ENCODE results near the gene ARHGEF19.
"Not testable (repeated sequence)": the region's sequence is repeated elsewhere in the genome, so short reads cannot be mapped to it uniquely, and the experiment has no call there.

Gene ARHGEF19

DNA sequence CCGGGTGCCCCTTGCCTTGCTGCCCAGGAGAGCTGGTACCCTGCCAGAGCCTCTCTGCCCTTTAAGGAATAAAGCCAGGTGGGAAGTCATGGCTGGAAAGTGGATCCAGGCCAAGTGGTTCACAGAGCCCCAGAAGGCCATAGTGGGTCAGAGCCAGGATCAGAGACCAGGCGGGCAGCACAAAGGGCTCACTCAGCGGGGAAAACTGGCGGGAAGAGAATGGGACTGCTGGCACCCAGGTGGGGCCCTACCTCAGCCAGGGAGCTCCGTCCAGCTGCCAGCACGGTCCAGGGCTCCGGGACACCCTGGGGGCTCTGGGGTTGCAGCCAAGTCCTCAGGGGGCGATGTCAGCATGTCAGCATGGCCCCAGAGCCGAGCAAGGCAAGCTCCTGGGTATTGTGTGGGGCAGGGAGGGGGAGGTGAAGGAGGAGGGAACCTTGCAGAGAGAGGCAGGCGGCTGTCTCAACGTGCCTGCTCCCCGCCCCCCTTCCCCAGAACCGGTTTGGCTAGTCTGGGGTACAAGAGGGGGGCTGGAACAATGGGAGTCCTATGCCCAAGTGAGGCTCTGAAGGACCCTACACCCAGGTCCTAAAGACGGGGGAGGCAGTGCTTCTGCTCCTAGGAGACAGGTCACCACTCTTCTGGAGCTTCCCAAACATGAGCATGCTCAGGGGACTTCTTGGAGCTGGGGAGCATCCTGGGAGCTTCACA lies at the start of gene ARHGEF19:
Gene ARHGEF19 (minus strand): TSS at position 402 of the 711 bp plus-strand sequence. CDS start 3,598 bp downstream, outside the sequence.
- DNase-seq (ENCODE audit: low read depth) = no peak

DNA sequence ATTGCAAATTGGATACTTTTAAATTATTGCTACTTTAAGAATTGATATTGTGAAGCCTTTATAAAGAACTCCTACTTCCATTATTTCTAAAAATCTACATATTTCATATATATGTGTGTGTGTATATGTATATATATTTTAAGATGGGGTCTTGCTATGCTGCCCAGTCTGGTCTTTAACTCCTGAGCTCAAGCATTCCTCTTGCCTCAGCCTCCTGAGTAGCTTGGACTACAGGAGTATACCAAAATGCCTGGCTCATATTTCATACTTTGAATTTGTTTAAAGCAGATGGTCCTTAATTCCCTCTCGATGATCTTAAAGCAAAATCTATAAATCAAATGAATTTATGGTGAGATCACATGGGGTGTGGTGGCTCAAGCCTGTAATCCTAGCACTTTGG lies 49.6 kb upstream of the ARHGEF19 start:
- no peak for DNase-seq (ENCODE audit: low read depth)

DNA sequence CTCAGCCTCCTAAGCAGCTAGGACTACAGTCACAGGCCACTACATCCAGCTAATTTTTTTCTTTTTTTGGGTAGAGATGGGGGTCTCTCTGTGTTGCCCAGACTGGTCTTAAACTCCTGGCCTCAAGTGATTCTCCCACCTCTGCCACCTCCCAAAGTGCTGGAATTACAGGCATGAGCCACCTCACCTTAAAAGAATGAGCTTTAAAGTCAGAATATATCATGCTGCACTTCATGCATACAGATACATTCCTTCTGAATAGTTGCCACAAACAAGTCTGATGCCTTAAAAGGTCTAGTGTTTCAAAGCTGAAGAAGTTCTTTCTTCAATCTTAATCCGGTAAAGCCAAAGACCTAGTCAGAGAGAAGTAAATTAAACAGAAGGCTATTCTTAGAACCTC lies 48.4 kb upstream of the ARHGEF19 start:
- no peak for DNase-seq (ENCODE audit: low read depth)

DNA sequence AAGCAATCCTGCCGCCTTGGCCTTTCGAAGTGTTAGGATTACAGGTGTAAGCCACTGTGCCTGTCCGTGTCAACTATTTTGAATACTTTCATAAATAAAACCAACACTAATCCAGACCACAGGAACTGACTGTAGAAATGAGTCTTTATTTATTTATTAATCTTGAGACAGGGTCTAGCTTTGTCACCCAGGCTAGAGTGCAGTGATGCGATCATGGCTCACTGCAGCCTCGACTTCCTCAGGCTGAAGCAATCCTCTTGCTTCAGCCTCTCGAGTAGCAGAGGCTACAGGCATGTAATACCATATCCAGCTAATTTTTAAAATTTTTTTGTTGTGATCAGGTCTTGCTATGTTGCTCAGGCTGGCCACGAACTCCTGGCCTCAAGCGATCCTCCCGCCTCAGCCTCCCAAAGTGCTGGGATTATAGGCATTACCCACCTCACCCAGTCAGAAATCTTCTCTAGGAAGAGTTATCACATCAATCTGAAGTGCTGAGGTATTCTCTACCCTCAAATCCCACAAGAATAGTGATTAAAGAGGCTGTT lies 46.2 kb upstream of the ARHGEF19 start:
- no peak for DNase-seq (ENCODE audit: low read depth)

DNA sequence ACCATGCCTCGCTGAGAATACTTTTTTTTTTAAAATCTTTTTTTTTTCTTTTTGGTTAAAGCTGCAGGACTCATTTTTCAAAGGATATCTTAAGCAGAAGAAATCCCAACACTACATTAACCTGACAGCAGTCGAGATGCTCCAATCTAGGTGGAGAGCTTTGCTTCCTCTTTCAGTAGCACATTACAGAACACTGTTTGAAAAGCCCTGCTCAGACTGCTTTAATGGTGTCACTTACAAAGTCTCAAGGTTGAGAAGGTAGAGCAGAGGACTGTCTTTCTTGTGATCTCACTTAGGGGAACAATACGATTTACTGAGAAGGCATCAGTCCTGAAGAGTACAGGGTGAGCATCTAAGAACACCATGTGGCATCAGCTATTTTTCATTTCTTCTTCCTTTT lies 45.5 kb upstream of the ARHGEF19 start:
- DNase-seq (ENCODE audit: low read depth) = no peak

DNA sequence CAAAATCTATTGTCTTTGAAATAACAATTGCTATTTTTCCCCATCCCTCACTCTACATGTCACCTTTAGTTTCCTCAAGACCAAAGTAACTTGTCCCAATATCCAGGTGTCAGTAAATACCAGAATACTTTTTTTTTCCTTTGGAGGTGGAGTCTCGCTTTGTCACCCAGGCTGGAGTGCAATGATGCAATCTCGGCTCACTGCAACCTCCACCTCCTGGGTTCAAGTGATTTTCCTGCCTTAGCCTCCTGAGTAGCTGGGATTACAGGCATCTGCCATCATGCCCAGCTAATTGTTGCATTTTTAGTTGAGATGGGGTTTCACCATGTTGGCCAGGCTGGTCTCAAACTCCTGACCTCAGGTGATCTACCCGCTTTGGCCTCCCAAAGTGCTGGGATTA lies 45.1 kb upstream of the ARHGEF19 start:
- DNase-seq (ENCODE audit: low read depth) = not testable (repeated sequence)

DNA sequence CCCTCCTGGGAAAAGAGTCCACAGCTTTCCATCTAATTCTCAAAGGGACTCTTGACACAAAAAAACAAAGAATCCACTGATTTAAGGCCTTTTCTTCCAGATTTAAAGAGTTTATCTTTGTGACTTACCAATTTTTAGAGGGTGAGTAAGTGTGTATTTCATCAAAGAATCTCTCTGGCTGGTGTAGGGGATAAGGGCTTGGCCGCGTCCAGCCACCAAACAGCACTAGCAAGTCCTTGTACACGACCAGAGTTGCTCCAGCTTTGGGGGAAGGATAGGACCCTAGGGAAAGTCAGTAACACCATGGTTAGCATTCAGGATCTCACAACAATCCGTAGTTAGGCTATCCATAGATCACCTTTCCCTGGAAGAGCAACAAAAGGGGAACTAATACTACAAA lies 44.0 kb upstream of the ARHGEF19 start:
- DNase-seq (ENCODE audit: low read depth) = no peak

DNA sequence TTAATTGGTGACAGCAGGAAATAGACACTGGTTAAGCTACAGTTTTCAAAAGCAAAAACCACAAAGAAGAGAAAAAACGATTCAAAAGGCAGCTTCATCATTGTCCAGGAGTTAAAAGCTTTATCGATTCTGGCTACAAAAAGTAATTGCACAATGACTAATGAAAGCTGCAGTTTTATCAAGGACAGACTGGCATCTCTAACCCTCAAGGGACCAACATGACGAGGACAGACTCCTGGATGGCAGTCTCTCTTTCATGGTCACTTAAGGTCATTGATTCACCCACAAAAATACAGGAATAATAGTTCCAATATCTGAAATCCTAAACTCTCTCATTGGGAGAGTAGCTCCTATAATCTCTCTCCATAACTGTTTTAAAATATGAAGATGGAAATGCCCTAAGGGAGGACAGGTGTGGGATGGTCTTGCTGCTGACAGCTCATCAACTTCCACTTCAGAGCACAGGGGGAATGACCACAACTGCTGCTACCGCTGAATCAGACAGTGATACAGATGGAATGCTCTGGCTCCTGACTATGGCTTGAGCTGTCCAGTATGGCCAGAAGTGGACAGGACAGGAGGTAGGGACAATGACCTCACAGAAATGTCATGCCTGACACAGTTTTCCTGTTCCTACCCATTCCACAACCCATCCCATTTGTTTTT lies 41.9 kb upstream of the ARHGEF19 start:
- no peak for DNase-seq (ENCODE audit: low read depth)

DNA sequence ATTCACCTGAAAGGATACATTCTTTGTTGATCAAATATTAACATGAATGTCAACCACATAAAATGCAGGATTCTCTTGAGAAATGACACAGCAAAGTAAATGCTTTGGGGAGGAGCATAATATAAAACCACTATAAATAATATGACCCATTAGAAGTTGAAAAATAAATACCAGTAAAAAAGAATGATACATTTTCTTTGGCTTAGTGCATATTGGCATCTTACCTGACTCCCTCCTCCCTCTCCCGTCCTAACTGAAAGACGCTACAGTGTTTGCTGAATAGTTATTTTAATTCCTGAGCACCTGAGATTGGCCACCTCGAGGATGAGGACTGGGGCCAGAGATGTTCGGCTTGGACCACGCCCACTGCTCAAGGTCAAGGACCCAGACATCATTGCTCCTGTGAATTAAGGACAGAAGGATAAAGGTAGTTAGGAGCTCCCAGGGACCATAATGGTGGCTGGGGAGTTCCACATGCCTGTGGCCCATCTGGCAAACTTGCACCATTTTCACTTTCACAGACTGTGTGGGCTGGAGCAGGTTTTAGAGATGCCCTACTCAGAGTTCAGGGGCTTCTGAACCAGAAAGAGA lies 41.0 kb upstream of the ARHGEF19 start:
- DNase-seq (ENCODE audit: low read depth) = no peak

DNA sequence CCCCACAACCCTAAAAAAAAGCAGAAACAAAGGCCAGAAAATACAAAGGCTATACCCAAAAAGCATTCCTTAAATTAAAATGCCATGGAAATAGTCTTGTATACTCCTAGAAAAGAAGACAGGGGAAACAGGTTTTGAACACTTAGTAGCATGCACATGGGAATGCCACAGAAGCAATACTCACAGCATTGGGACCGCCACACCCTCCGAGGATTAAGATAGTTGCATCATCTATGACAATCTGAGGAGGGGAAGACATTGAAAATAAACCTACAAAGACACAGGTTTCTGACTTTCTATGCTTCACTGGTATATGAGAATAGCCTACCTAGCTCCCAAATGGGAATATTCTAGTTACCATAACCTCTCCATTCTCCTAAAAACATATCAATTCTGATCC lies 40.5 kb upstream of the ARHGEF19 start:
- DNase-seq (ENCODE audit: low read depth) = no peak

DNA sequence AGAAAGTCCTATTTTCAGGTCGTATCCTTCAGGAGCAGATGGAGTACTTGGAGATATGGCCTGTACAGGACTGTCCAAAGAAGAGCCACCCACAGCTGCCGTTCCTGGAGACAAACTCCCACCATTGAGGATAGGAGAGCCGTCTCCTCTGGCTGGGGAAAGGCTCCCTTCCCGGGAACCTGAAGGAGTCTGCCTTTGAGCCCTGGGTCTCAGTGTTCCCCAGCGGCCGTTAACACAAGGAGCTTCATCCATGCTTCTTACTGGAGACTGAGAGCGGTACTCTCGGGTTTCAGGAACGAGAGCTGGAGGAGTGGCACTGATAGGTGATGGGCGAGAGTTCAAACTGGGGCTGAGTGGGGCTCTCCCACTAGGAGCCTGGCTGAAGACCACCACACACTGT lies 38.9 kb upstream of the ARHGEF19 start:
- DNase-seq (ENCODE audit: low read depth) = no peak

DNA sequence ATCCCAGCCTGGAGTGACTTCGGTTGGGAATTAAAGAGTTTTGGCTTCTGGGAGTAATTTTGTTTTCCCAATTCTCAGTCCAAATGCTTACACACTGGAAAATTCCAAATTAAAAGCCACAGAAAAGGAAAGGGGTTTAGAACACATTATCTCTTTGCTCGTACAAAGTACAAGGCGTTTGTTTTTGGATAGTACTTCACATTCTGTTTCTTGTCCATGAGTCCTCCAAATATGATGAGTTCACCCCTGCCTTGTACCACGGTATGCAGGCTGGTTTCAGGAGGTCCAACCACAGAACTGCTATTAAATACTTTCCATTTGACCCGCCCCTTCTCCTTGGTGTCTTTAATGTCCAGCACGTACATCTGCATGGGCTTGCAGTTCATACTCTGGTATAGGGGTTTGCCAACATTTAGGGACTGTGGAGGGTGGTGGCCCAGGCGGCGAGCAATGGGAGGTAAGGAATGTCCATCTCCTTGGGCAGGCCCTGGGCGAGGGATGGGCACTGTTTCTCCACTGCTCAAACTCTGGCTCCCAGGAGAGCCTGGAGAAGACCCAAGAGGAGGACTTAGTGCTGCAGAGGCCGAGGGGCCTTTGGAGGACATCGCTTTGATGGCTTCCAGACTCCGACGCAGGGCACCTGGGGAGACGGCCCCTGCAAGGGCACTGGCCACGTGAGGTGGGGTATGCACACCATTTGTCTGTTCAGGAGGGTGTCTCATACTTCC lies 38.2 kb upstream of the ARHGEF19 start:
- DNase-seq (ENCODE audit: low read depth) = no peak

DNA sequence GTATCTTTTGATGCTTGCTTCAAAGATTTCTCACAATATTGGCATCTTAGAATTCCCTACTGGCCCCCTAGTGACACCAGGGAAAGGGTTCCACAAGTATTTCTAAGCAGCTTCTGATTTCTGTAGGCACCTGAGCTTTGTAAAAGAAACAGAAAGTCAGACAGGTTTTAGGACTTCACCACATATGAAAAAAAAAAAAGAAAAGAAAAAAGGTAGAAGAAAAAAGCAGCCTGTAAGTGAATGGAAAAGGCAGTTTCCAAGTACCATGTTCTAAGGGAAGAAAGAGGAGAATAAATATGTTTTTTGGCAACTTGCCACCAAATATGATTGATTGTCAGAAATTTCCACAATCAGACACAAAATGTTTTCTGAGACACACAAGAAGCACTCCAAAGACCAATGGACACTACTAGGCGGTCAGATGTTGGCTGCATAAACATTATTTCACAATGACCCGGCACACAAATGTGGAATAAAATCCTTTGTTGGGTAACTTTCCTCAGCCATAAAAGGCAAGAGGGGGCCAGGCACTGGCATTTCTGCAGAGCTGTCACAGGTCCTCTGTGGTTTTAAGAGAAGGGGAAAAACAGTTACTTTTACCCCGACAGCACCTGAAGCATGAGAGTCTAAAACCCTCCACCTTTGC lies 37.3 kb upstream of the ARHGEF19 start:
- DNase-seq (ENCODE audit: low read depth) = no peak

DNA sequence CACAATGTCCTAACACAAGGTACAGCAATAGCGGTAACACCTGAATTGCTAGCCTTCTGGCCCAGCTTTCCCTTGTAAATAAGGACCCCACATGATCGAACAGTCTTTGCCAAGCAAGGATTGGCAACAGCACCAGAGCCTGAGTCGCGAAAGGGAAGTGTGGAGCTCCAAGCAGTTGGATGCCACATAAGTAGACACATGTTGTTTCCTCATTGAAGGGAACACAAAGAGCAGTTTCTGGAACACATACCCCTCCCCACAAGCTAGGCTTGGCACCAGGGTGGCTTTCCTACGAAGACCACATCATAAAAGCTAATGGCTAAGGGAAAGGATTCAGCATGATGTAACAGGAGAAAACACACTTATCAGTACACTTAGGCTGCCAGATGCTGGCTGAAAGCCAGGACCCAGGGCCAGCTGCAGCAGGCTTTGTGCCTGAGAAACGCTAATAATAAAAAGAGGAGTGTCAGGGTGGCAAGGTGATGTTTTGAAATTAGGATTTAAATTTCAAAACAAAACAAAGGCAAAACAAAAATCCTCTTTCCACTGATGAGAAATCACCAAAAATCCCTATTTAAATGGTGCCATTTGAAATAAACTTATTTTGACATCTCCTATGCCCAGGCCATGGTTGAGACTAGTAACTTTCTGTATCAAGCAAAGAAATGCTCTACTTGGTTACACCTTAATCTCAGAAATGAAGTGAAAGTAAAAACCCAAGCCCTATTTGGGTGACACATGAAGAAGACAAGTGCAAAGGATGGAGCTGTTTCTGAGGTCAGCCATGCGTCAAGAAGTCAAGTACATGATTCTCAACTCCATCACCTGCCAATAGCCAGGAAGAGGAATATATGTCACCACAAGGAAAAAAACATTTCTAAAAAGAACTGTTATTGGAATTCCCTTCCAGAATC lies 36.4 kb upstream of the ARHGEF19 start:
- peak; percentile 88 for DNase-seq (ENCODE audit: low read depth)

DNA sequence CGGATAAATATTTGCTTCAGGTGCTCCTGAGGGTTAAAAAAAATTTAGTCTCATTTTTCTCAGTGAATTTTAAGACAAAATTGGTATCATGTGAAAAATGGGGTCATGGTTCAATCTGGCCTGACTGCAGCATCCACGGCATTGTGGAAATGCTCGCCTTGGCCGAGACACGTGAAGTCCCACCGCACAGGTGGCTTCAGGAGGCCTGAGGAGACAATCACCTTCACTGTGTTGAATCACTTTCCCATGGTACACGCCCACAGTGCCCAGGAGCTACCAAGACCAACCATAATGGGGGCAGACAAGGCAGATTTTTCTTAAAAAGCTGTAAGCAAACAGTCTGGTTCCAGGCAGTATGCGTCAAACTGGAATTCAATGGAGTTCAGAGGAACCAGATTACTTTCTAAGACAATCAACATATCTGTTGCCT lies 35.6 kb upstream of the ARHGEF19 start:
- no peak for DNase-seq (ENCODE audit: low read depth)

DNA sequence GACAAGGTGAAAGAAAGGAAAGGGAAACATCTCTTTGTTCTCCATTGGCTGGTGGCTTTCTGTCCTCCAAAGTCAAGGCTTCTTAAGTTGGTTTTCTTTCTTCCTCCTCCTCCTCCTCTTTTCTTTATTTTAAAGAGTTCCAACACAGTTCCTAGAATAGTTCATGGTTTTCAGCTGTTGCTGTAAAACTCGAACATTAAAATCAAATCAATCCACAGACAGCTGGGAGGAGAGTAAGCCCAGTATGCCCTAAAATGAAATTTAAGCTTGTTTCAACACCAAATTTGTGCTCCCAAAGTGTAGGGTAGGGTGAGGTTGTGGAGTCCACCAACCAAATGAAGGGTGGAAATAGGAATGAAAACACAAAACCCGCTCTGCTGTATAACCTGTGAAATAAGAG lies 35.0 kb upstream of the ARHGEF19 start:
- no peak for DNase-seq (ENCODE audit: low read depth)

DNA sequence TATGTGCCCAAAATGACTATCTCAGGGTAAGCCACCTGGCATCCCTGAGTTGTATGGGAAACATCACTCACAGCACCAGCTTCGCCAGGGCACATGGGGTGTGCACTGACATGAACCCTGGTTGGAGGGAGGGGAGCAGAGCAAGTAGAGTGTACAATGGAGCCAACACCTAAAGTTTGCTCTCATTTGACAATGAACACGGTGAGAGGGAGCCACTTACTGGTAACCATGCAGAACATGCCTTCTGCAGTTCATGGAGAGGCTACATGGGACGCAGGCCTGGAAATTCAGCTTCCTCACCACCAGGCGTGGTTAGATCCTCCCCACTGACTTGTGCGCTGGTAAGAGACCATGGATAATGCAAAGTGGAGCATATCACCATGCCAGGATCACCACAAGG lies 34.5 kb upstream of the ARHGEF19 start:
- DNase-seq (ENCODE audit: low read depth) = no peak

DNA sequence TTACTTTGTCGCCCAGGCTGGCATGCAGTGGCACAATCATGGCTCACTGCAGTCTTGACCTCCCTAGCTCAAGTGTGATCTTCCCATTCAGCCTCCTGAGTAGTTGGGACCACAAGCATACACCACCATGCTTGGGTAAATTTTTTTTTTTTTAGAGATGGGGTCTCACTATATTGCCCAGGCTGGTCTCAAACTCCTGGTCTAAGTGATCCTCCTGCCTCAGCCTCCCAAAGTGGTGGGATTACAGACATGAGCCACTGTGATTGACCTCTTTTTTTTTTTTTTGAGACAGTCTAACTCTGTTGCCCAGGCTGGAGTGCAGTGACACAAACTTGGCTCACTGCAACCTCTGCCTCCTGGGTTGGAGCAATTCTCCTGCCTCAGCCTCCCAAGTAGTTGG lies 33.8 kb upstream of the ARHGEF19 start:
- DNase-seq (ENCODE audit: low read depth) = not testable (repeated sequence)

DNA sequence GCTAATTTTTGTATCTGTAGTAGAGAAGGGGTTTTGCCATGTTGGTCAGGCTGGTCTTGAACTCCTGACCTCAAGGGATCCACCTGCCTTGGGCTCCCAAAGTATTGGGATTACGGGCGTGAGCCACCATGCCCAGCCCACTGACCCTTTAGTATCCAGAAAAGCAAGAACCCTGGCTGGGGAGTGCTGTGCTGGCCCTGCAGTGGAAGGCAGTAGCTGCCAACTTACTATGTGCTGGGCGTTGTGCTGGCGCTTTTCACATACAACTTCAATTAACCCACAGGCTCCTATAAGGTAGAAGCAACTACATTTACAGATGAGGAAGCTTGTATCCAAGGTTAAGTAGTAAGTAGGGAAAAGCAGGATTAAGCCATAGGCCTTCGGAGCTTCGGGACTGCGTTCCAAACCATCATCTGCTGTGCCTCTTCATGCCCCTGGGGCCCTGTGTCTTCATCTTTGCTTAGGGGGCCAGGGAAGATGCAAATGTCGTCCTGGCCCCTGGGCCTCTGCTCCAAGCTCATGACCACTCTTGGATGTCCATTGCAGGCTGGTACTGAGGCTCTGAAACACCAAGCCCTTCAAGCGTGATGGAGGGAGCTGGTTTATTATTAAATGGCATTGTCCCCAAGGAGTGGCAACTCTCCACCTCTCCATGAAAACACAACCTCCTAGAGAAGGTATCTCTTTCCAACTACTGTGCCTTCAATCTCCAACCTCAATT lies 33.2 kb upstream of the ARHGEF19 start:
- DNase-seq (ENCODE audit: low read depth) = no peak

DNA sequence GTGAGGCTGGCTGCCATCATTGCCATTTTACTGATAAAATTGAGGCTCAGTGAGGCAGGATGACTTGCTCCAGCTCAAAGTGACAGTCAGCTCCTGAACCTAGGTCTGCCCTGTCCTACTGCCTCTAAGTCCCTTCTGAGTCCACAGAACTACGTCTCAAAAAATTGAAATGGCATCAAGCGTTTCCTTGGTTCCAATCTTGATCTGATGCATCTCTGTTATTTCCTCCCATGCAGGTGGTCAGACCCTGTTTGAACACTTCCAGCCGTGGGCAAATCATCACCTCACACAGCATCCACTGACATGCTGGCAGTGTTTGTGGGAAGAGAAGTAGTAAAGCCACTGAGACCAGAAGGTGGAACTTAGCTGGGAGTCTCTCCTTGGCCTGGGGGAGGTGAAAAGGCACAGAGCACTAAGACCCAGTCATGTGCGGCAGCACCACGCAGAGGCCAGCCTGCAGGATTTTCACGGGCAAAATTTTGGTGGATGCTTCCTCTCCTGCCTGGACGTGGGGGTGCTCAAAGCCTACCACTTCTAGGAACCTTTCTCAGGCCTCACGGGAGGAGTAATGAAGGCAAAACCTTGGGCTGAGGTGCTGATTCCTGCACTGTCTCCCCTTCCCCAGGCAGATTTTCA lies 32.3 kb upstream of the ARHGEF19 start:
- DNase-seq (ENCODE audit: low read depth) = no peak
